Fibroblast of lung (primary cell): Measurements from ENCODE around the gene AREL1. TPM values are rescaled to one million over a fixed set of nuclear protein-coding genes. Genes with fewer than 3 reads are reported as not detected.

Experiments used
- DNase-seq, 2 donors: peaks; one replicate each; pipeline versions ENCODE4 v3.0.0 to v3.0.0-alpha.2; 2010; ENCODE audit warnings: low read depth in 2 of 2
- H2AFZ ChIP-seq: 2 replicates; pipeline ENCODE4 v1.5.1; 2012; ENCODE audit warnings: low read length, control low read depth, inconsistent platforms
- H3K27ac ChIP-seq: 2 replicates; pipeline ENCODE4 v1.5.1; 2011; ENCODE audit warnings: low read length, control low read depth; ENCODE audit not compliant: insufficient read depth
- H3K27me3 ChIP-seq: 2 replicates; pipeline ENCODE4 v1.5.1; 2011; ENCODE audit warnings: mild to moderate bottlenecking, low read length; ENCODE audit not compliant: control insufficient read depth, insufficient read depth
- H3K36me3 ChIP-seq: 2 replicates; pipeline ENCODE4 v1.5.1; 2011; ENCODE audit warnings: low read length; ENCODE audit not compliant: control insufficient read depth, insufficient read depth
- H3K4me1 ChIP-seq: 2 replicates; pipeline ENCODE4 v1.5.1; 2011; ENCODE audit warnings: low read length; ENCODE audit not compliant: control insufficient read depth, insufficient read depth; ENCODE audit errors: extremely low read depth
- H3K4me2 ChIP-seq: 2 replicates; pipeline ENCODE4 v1.5.1; 2011; ENCODE audit warnings: low read length, control low read depth; ENCODE audit not compliant: insufficient read depth; ENCODE audit errors: extremely low read depth
- H3K4me3 ChIP-seq, 4 experiments: fragments of 200-600 bp in 1 of 4; sonication (generic) in 1 of 4; replicated peaks in 1 of 4; 2 replicates each; pipeline ENCODE4 v1.5.1; 2011 to 2016; ENCODE audit warnings: low read length in 4 of 4, low read depth in 3 of 4, mild to moderate bottlenecking in 3 of 4, control low read depth in 2 of 4, inconsistent platforms in 1 of 4, mixed read lengths in 1 of 4; ENCODE audit not compliant: insufficient read depth in 1 of 4; ENCODE audit errors: control extremely low read depth in 1 of 4
- H3K79me2 ChIP-seq: 2 replicates; pipeline ENCODE4 v1.5.1; 2012; ENCODE audit warnings: mild to moderate bottlenecking, low read length, inconsistent platforms; ENCODE audit not compliant: control insufficient read depth, insufficient read depth
- H3K9ac ChIP-seq: 2 replicates; pipeline ENCODE4 v1.5.1; 2011; ENCODE audit warnings: mild to moderate bottlenecking, low read length, control low read depth; ENCODE audit not compliant: insufficient read depth
- H3K9me3 ChIP-seq: 2 replicates; pipeline ENCODE4 v1.5.1; 2012; ENCODE audit warnings: low read depth, low read length; ENCODE audit not compliant: control insufficient read depth, insufficient read depth
- H4K20me1 ChIP-seq: 2 replicates; pipeline ENCODE4 v1.5.1; 2011; ENCODE audit warnings: low read length; ENCODE audit not compliant: control insufficient read depth, insufficient read depth; ENCODE audit errors: extremely low read depth
- EZH2 ChIP-seq: IDR thresholded peaks from 2 replicates; pipeline ENCODE4 v1.5.1; 2012; ENCODE audit warnings: low read length, control low read depth, mild to moderate bottlenecking; ENCODE audit errors: missing control alignments
- polyA plus RNA-seq, 2 donors: library from polyadenylated mRNA; depleted of rRNA in 1 of 2; stranded (reverse) in 1 of 2; unstranded in 1 of 2; fragments of >200 nt; gene quantifications; 2 replicates each; pipeline ENCODE4 v1.2.1, GENCODE V29; 2011 to 2012; ENCODE audit warnings: missing spikeins in 1 of 2
- total RNA-seq: library from RNA; depleted of rRNA; stranded (reverse); fragments of >200 nt; gene quantifications from 2 replicates; pipeline ENCODE4 v1.2.1, GENCODE V29; 2014
- TF ChIP-seq, protein P1 (sequence below), 2 donors: IDR thresholded peaks in 1 of 2; conservative IDR thresholded peaks in 1 of 2; 1 replicate in 1 of 2; 2 replicates in 1 of 2; pipeline ENCODE4 v1.5.1; 2011 to 2012; ENCODE audit warnings: low read length in 2 of 2, control low read depth in 1 of 2, inconsistent platforms in 1 of 2, low read depth in 1 of 2, mild to moderate bottlenecking in 1 of 2

The AREL1 gene
- total and polyA plus RNA-seq, 2 donors (not counting 1 experiment from before 2014, with no cell fraction given): 28.2 to 36.5 TPM

- no peaks in the 10 kb centered on the region for H4K20me1 ChIP-seq
- H3K9me3 ChIP-seq: no peaks in the 10 kb centered on the region
- no peak overlapping the region for H3K27ac ChIP-seq
- H2AFZ ChIP-seq: no peak overlapping the region
- no peaks in the 10 kb centered on the region for H3K27me3 ChIP-seq
- TF ChIP-seq EZH2: no peak
- TF ChIP-seq, protein P1, sequence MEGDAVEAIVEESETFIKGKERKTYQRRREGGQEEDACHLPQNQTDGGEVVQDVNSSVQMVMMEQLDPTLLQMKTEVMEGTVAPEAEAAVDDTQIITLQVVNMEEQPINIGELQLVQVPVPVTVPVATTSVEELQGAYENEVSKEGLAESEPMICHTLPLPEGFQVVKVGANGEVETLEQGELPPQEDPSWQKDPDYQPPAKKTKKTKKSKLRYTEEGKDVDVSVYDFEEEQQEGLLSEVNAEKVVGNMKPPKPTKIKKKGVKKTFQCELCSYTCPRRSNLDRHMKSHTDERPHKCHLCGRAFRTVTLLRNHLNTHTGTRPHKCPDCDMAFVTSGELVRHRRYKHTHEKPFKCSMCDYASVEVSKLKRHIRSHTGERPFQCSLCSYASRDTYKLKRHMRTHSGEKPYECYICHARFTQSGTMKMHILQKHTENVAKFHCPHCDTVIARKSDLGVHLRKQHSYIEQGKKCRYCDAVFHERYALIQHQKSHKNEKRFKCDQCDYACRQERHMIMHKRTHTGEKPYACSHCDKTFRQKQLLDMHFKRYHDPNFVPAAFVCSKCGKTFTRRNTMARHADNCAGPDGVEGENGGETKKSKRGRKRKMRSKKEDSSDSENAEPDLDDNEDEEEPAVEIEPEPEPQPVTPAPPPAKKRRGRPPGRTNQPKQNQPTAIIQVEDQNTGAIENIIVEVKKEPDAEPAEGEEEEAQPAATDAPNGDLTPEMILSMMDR (conservative IDR thresholded peaks at IDR 0.05 in 1 of 2, IDR thresholded peaks at IDR 0.05 in 1 of 2; ENCODE audit: low read depth in 1 of 2, low read length in 2 of 2): no peak
- no peak overlapping the region for H3K4me3 ChIP-seq
- H3K4me1 ChIP-seq: peaks cover 2% of the 10 kb centered on the region
- H3K36me3 ChIP-seq: peaks cover 6% of the 10 kb centered on the region
- no peak for DNase-seq
- no peak overlapping the region for H3K4me2 ChIP-seq
- no peak overlapping the region for H3K9ac ChIP-seq
- H3K79me2 ChIP-seq: no peaks in the 10 kb centered on the region
Measured at GRCh38 chr14:74673768-74674167, 39.1 kb downstream of the AREL1 start.

DNA sequence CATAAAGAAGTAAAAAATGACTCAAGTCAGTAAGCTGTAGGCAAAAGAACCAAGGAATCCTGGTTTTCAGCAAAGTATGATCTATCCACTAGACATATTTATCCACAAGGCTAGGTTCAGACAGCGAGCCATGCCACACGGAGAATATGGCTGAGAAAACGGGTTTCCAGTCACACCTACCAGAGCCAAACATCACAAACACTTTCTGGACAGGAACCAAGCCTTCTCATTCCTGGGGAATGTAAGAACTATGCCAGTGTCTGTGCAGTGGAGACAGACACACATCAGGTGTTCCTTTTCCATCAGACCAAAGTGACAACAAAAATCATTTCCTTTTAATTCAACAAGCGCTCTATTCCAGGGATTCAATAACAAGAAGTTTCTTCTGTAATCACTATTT is 41.1 kb downstream of the AREL1 start:
- DNase-seq: peak; percentile 74 to 87
- no peaks in the 10 kb centered on the region for H3K9me3 ChIP-seq
- no peak for TF ChIP-seq EZH2
- TF ChIP-seq, protein P1 (conservative IDR thresholded peaks at IDR 0.05 in 1 of 2, IDR thresholded peaks at IDR 0.05 in 1 of 2; ENCODE audit: low read depth in 1 of 2, low read length in 2 of 2): no peak
- no peaks in the 10 kb centered on the region for H4K20me1 ChIP-seq
- H3K4me3 ChIP-seq: no peak overlapping the region
- H2AFZ ChIP-seq: no peak overlapping the region
- H3K27me3 ChIP-seq: no peaks in the 10 kb centered on the region
- no peak overlapping the region for H3K4me2 ChIP-seq
- H3K27ac ChIP-seq: no peak overlapping the region
- H3K4me1 ChIP-seq: peaks cover 2% of the 10 kb centered on the region
- no peak overlapping the region for H3K9ac ChIP-seq
- no peaks in the 10 kb centered on the region for H3K79me2 ChIP-seq
- H3K36me3 ChIP-seq: peaks cover 7% of the 10 kb centered on the region

DNA sequence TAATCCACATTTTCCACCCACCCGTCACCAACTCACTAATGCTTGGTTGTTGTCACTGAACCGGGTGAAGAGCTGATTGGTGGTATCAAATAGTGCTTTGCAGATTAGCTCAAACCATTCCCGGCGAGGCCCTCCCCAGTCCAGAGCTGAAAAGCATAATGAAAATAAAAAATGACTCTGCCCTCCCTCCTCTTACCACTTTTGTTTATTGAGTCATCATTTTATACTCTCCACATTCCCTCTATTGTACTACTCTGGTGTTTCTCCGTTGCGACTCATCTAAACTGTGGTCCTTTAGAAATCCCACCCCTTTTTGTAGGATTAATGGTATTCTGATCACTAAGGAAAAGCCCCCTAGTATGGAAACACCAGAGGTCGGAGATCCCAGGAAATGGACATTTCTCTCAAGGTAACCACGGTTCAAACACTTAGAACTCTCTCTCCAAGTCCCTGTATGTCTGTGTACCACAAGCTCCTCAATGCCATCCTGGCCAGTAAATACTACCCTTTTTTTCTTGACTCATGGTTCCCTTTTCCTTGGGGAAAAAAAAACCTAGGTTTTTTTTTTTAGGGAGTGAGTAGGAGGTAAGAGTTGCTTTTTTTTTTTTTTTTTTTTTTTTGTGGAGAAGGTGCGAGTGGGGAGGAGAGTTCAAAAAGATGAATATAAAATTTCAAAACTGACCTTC is 42.0 kb downstream of the AREL1 start:
- TF ChIP-seq, protein P1 (conservative IDR thresholded peaks at IDR 0.05 in 1 of 2, IDR thresholded peaks at IDR 0.05 in 1 of 2; ENCODE audit: low read depth in 1 of 2, low read length in 2 of 2): no peak
- no peak for TF ChIP-seq EZH2
- Histone ChIP-seq H2AFZ (no peak overlapping the region), H3K36me3 (peaks cover 5% of the 10 kb centered on the region), H3K27ac (no peak overlapping the region), H3K9me3 (no peaks in the 10 kb centered on the region), H4K20me1 (no peaks in the 10 kb centered on the region), H3K79me2 (no peaks in the 10 kb centered on the region), H3K4me1 (peaks cover 2% of the 10 kb centered on the region), H3K27me3 (no peaks in the 10 kb centered on the region), H3K9ac (no peak overlapping the region), H3K4me3 (no peak overlapping the region), H3K4me2 (no peak overlapping the region)
- DNase-seq: peak; percentile 49 to 86
